ENCODE data around the gene RPS6KC1.

GRCh38 chr1:213194383-213194782, 143.3 kb downstream of the RPS6KC1 start:
- no peak for TF ChIP-seq CTCF (IDR thresholded peaks at IDR 0.05; ENCODE audit: extremely low read depth in 1 of 2, insufficient read depth in 1 of 2, low read depth in 1 of 2, low read length in 2 of 2)
- TF ChIP-seq POLR2AphosphoS5 (IDR thresholded peaks at IDR 0.05; ENCODE audit: insufficient read depth, low read depth, low read length): no peak
- TF ChIP-seq EZH2 (IDR thresholded peaks at IDR 0.05; ENCODE audit: borderline replicate concordance, low read depth, low read length, severe bottlenecking): no peak
- no peak for TF ChIP-seq POLR2A (IDR thresholded peaks at IDR 0.05; ENCODE audit: low read depth, low read length)
- TF ChIP-seq, protein P1, sequence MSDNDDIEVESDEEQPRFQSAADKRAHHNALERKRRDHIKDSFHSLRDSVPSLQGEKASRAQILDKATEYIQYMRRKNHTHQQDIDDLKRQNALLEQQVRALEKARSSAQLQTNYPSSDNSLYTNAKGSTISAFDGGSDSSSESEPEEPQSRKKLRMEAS (IDR thresholded peaks at IDR 0.05; ENCODE audit: insufficient read depth, insufficient read length): no peak
- no peak for TF ChIP-seq FOS (IDR thresholded peaks at IDR 0.05; ENCODE audit: borderline replicate concordance, insufficient read depth, low read length)
- TF ChIP-seq MYC (IDR thresholded peaks at IDR 0.05; ENCODE audit: low read depth, low read length): no peak
- TF ChIP-seq JUN (IDR thresholded peaks at IDR 0.05; ENCODE audit: borderline replicate concordance, insufficient read depth, insufficient read length, low read depth): no peak

Data from endothelial cell of umbilical vein (primary cell).